Hepatic stellate cell (primary cell): Measurements from ENCODE around the gene IL6.
"Not testable (repeated sequence)": the region's sequence is repeated elsewhere in the genome, so short reads cannot be mapped to it uniquely, and the experiment has no call there.

Source experiments
- DNase-seq: peaks from one replicate; pipeline ENCODE4 v3.0.0; 2011; ENCODE audit warnings: low spot score

The IL6 gene

DNA sequence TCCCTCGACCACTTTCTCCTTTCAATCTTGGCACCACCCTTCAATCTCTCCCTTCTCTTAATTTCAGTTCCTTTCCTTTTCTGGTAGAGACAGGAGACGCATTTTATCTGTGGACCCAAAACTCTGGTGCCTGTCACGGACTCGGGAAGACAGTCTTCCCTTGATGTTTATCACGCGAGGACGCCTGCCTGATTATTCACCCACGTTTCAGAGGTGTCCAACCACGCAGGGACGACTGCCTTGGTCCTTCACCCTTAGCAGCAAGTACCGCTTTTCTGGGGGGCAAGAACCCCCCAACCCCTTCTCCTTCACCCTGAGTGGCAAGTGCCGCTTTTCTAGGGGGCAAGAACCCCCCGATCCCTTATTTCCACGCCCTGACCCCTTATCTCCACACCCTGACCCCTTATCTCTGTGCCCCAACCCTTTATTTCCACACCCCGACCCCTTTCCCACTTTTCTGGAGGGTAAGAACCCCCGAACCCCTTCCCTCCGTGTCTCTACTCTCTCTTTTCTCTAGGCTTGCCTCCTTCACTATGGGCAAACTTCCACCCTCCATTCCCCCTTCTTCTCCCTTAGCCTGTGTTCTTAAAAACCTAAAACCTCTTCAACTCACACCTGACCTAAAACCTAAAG is 22.9 kb upstream of the IL6 start:
- not testable (repeated sequence) for DNase-seq

DNA sequence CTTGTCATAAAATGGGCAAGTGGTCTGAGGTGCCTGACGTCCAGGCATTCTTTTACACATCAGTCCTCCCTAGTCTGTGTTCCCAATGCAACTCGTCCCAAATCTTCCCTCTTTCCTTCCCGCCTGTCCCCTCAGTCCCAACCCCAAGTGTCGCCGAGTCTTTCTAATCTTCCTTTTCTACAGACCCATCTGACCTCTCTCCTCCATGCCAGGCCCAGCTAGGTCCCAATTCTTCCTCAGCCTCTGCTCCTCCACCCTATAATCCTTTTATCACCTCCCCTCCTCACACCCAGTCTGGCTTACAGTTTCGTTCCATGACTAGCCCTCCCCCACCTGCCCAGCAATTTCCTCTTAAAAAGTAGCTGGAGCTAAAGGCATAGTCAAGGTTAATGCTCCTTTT is 22.3 kb upstream of the IL6 start:
- DNase-seq = not testable (repeated sequence)

DNA sequence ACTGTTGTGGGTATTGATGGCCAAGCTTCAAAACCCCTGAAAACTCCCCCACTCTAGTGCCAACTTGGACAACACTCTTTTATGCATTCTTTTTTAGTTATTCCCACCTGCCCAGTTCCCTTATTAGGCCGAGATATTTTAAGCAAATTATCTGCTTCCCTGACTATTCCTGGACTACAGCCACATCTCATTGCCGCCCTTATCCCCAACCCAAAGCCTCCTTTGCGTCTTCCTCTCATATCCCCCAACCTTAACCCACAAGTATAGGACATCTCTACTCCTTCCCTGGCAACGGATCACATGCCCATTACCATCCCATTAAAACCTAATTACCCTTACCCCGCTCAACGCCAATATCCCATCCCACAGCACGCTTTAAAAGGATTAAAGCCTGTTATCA is 21.1 kb upstream of the IL6 start:
- DNase-seq = not testable (repeated sequence)

DNA sequence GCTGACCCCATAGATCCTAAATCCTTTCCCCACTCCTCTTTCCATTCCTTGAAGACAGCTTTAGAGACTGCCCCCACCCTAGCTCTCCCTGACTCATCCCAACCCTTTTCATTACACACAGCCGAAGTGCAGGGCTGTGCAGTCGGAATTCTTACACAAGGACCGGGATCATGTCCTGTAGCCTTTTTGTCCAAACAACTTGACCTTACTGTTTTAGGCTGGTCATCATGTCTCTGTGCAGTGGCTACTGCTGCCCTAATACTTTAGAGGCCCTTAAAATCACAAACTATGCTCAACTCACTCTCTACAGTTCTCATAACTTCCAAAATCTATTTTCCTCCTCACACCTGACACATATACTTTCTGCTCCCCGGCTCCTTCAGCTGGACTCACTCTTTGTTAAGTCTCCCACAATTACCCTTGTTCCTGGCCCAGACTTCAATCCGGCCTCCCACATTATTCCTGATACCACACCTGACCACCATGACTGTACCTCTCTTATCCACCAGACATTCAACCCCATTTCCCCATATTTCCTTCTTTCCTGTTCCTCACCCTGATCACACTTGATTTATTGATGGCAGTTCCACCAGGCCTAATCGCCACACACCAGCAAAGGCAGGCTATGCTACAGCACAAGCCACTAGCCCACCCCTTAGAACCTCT is 19.8 kb upstream of the IL6 start:
- DNase-seq = not testable (repeated sequence)

DNA sequence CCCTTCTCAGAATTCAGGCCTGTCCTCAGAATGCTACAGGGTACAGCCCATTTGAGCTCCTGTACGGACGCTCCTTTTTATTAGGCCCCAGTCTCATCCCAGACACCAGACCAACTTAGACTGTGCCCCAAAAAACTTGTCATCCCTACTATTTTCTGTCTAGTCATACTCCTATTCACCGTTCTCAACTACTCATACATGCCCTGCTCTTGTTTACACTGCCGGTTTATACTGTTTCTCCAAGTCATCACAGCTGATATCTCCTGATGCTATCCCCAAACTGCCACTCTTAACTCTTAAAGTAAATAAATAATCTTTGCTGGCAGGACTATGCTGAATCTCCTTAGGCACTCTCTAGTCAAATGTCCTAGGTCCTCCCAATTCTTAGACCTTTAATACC is 18.8 kb upstream of the IL6 start:
- DNase-seq = not testable (repeated sequence)

DNA sequence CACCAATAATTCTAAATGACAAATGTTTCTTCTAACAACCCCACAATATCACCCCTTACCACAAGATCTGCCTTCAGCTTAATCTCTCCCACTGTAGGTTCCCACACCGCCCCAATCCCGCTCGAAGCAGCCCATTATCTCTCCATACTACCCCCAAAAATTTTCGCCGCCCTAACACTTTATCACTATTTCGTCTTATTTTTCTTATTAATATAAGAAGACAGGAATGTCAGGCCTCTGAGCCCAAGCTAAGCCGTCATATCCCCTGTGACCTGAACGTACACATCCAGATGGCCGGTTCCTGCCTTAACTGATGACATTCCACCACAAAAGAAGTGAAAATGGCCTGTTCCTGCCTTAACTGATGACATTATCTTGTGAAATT is 18.3 kb upstream of the IL6 start:
- DNase-seq = not testable (repeated sequence)

DNA sequence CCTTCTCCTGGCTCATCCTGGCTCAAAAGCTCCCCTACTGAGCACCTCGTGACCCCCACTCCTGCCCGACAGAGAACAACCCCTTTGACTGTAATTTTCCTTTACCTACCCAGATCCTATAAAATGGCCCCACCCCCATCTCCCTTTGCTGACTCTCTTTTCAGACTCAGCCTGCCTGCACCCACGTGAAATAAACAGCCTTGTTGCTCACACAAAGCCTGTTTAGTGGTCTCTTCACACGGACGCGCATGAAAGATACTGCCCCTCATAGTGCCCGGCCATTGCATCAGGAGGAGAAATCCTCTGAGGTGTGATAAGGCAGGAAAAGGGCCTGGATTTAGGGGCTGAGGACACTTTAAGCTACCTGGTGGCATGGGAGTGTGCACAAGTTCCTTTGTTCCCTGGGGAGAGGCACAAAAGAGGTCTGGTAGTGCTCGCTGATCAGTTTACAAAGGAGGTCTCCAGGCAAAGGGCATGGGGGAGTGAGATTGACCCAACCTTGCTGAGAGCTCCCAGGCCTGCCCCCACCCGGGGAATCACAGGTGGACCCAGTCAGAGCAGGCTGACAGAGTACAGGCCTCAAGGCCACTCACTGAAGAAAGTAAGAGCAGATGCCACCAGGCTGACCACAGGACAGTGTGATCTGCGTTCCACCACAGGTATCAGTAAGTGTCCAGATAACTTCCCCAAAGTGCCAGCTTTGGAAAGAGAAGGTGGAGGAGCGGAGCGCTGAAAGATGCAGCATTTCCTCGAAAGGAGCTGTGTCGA is 17.8 kb upstream of the IL6 start:
- DNase-seq = not testable (repeated sequence)

DNA sequence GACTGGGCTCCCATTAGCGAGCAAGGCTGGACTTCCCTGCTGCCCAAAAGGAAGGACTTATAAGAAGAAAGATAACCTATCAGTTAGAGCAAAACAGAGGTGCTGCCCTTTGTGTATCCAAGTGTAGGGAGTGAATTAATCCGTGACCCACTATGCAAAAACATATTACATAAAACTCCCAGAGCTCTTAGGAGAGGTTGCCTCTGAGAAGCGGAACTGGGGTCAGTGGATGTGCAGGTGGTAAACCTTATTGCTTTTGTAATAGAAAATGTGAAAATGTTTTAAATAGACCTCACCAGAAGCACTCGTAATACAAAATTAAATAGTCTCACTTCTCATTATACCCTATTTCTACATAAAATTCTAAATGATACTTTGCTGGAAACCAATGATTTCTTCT is 17.1 kb upstream of the IL6 start:
- DNase-seq = no peak

DNA sequence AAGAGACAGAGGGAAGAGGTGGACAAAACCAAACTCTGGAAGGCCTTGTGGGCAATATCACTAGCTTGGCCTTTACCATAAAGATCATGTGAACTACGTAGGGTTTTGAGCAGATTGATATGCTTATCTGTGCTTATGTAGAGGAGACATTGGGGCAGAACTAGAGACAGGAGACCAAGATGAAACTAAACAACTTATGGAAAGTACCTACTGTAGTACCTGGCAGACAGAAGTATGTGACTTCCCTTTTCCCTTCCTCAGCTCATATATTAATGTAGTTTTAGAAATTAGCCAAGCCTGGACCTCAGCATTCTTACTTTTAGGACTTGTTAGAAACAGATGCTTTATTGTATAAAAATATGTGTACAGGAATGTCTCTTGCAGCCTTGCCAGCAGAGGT is 14.0 kb upstream of the IL6 start:
- DNase-seq = no peak

DNA sequence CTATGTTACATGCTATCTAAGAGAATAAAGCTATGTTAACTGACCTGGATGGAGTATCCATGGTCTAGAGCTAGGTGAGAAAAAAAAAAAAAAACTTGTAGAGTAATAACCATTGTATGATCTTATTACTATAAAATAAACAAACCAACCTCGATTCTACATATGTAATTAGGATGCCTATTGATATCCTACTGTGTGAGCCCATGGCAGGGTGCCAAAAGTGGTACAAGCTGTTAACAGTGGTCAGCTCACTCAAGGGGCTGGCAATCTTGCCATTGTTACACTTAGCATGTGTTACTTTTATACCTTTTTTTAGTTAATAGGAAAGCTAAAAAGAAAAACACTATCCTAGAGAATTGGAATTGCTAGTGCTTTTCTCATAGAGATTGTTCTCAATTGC is 13.5 kb upstream of the IL6 start:
- DNase-seq = no peak

DNA sequence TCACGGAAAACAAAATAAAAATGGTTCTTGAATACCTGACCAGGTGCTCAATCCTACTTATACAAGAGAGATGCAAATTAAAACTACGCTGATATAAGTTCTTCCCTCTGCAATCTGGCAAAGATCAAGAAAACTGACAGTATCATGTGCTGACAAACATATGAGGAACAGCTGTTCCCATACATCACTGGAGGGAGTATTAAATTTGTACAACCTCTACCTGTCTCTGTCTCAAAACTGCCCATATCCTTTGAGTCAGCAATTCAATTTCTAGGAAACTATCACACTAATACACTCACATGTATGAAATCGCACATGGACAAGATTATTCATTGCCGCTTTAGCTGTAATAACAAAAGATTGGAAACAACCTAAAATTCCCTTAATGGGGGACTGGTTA is 11.0 kb upstream of the IL6 start:
- DNase-seq = no peak

DNA sequence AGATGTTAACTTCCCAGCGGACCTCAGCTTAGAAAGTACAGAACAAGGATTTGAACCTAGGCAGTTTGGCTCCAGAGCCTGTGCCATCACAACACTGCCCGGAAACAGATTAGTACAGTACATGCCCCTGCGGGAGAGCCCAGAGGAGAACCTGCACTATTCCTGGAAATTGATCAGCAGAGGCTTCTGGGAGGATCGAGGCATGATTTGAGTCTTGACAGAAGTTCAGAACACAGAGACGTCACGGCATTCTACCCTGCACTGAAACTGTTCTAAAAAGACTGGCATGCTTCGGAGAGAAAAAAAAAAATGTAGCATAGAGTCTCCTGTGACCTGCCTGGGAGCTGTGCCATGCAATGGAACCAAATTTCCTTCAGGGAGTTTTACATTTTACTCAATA is 9.2 kb upstream of the IL6 start:
- DNase-seq = no peak

DNA sequence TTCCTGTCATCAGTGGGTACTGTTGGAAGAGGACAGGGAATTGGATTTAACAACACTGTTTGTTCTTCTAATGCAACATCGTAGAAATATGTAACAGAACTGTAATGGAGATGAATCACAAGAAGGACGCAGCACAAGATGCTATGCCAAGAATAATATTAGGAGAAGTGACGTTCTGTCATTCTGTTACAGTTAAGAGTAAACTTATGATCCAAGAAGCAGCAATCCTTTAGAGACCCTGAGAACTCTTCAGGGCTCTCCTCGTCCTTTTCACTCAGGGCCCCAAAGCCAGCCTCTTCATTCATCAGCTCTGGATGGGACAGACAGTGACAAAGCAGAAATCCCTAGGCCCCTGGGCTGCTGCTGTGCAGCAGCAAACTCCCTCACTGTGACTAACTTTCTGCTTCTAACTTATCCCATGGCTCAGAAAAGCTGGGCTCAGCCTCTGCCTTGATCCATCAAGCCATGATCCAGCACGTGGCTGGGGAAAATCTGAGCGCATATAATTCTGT is 8.7 kb upstream of the IL6 start:
- peak; percentile 66 for DNase-seq

DNA sequence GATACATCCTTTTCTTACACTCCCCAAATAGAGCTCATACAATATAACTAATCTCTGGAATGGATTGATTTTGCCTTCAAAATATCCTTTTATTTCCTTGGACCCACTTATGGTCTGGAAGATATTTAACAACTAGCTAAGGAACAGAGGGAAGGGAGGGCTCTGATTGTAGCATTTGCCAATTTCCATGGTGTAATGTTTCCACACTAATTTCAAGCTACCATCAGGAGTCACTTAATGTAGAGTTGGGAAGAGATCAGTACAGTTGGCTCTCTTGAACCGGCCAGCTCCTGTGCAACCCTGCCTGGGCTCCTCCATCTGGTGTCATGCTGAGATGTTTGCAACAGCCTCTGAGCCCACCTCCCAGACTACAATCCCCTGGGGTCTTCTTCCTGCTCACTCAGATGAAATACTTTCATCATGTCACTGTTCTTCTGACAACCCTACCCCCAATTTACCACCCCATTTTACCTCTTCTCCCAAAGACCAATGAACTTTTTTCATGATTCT is 8.0 kb upstream of the IL6 start:
- no peak for DNase-seq

DNA sequence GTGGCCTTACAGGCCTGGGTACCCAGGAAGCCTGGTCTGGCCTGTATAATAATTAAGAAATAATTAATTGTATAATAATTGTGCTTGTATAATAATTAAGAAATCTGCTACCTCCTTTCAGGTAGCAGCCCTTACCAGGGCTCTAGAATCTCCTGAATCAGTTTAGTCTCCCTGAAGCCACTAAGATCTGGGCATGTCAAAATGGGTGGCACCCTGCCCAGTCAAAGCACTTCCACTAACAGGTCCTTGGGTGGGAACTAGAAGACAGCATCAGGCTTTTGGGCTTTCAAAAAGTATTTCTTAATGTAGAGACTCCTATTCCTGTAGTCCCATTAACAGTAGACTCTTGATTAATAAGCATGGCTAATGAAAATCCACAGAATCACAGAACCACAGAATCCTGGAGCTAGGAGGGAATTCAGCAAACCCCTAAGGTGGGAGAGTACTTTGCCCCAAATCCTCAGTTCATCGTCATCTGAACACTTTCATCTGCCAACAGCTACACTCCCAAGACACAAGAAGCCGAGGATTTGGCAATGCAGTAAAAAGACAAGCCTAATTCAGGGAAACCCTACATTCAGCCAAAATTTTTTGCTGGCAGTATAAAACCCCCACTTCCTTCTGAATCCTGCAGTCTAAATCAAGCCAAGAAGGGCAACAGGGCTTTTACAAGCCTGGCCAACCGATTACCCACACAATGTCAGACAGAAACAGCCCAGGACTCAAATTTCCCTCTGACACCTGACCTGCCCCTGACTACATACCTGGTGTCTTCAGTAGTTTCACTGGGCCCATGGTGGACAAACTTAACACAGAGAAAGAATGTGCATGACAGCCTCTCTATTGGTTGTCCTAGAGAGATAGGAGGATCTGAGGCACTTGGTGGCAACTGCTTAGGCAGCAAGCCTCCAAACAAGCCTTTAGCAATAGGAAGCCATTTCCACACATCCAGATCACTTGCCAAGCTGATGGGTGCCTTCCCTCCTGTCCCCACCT is 5.9 kb upstream of the IL6 start:
- DNase-seq = no peak

DNA sequence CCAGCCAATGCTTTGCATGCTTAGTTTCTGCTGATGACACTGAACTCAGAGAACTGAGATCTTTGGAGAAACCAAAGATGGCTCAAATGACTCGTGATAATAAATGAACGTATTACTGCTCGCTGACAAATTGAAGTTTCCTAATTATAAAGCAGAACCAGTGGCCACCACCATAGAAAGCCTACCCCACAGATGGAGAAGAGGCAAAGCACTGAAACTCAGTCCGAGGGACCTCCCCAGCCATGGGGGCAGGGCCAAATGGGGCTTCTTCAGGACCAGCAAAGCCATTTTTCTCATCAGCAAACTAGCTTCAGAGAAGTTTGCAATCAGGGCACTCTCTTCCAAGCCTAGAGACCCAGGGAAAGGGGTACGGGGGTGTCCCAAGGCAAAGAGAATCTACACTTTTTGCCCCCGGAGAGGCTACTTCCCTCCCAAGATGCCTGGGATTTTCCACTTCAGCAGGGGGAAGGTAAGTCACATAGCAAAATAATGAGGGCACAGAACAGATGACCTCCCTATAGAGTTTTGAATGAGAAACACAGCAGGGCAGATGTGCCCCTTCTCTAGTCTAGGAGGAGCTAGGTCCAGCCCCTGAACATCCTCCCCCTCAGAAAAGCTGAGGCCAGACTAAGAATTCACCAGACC is 4.3 kb upstream of the IL6 start:
- no peak for DNase-seq

DNA sequence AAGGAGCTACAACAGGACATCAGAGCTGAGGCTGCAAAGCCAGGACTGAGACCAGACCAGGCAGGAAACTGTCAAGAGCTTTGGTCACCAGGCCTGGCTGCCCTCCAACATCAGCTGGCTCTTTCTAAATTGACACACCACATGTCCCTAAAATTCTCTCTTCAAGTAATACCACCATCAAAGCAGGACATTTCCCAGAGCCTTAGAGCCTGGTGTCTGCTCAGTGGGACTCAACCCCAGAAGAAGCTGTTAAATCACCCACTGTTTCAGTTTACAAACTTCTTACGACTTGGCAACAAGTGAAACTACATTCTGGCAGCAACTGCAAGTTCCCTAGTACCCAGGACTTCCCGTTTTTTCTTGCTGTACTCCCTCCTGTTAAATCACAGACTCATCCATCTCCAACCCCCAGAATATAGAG is 3.8 kb upstream of the IL6 start:
- DNase-seq = no peak

DNA sequence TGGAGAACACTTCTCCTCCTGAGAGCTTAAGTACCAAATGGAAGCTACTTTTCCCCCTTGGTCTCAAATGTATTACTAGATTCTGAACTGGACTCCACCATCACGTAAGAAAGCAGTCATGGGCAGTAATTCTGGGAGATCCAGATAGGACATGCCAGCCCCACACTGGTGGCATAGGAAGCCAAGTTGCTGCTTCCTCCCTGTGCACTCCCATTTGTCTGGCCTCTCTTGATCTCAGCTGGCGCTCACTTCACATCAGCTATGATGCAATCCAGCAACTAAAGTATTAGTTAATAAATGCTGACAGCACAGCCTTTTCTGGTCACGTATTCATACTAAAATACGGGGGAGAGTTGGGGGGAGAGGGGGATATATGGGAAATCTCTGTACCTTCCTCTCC is 3.4 kb upstream of the IL6 start:
- no peak for DNase-seq

DNA sequence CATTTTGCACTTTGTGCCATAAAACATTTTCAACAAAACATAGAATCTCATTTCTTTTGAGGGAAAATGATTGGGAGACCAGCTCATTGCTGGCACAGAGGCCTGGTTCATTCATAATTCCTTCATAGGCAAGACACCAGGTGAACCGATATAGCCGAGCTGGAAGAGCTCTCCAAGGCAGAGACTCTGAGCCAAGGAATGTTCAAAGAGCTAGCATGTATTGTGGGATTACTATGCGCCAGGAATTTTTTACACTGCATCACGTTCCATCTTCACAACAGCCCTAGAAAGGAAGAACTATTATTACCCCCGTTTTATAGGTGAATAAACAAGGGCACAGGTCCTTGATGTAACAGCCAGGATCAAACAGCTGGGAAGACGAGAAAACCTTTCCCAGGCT is 2.1 kb upstream of the IL6 start:
- no peak for DNase-seq

DNA sequence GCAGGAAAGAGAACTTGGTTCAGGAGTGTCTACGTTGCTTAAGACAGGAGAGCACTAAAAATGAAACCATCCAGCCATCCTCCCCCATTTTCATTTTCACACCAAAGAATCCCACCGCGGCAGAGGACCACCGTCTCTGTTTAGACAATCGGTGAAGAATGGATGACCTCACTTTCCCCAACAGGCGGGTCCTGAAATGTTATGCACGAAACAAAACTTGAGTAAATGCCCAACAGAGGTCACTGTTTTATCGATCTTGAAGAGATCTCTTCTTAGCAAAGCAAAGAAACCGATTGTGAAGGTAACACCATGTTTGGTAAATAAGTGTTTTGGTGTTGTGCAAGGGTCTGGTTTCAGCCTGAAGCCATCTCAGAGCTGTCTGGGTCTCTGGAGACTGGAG is 1.4 kb upstream of the IL6 start:
- no peak for DNase-seq

DNA sequence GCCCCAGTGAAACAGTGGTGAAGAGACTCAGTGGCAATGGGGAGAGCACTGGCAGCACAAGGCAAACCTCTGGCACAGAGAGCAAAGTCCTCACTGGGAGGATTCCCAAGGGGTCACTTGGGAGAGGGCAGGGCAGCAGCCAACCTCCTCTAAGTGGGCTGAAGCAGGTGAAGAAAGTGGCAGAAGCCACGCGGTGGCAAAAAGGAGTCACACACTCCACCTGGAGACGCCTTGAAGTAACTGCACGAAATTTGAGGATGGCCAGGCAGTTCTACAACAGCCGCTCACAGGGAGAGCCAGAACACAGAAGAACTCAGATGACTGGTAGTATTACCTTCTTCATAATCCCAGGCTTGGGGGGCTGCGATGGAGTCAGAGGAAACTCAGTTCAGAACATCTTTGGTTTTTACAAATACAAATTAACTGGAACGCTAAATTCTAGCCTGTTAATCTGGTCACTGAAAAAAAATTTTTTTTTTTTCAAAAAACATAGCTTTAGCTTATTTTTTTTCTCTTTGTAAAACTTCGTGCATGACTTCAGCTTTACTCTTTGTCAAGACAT is 574 bp upstream of the IL6 start:
- DNase-seq = peak; percentile 64
